Testis (tissue), 3 donors: Measurements from ENCODE around the gene GLIS1. TPM values are rescaled to one million over a fixed set of nuclear protein-coding genes. Genes with fewer than 3 reads are reported as not detected.

Source experiments
- DNase-seq: peaks from one replicate; pipeline ENCODE4 v3.0.0-alpha.2; 2019
- H3K27ac ChIP-seq, 2 donors: fragments of 200-600 bp; sonication (generic); one replicate each; pipeline ENCODE4 v1.5.1; 2019
- H3K27me3 ChIP-seq: fragments of 200-600 bp; sonication (generic); one replicate; pipeline ENCODE4 v1.5.1; 2019
- H3K36me3 ChIP-seq: fragments of 200-600 bp; sonication (generic); one replicate; pipeline ENCODE4 v1.5.1; 2017; ENCODE audit warnings: low read depth; ENCODE audit errors: missing control alignments
- H3K4me1 ChIP-seq: fragments of 200-600 bp; sonication (generic); one replicate; pipeline ENCODE4 v1.5.1; 2019
- H3K4me3 ChIP-seq, 2 donors: fragments of 200-600 bp; sonication (generic); one replicate each; pipeline ENCODE4 v1.5.1; 2017 to 2019
- H3K9me3 ChIP-seq: fragments of 200-600 bp; sonication (generic); one replicate; pipeline ENCODE4 v1.5.1; 2017
- CTCF ChIP-seq, 3 experiments: fragments of 450-650 bp in 2 of 3; fragments of 200-600 bp in 1 of 3; sonication (generic) in 1 of 3; IDR thresholded peaks; one replicate each; pipeline ENCODE4 v1.5.1; 2016 to 2019; ENCODE audit warnings: antibody characterized with exemption in 3 of 3, mild to moderate bottlenecking in 2 of 3, moderate library complexity in 1 of 3
- POLR2A ChIP-seq: fragments of 450-650 bp; IDR thresholded peaks from one replicate; pipeline ENCODE4 v1.6.1; 2017; ENCODE audit warnings: antibody characterized with exemption, mild to moderate bottlenecking, moderate library complexity
- WGBS, 2 donors: methylation state at CpG; one replicate each; pipeline ENCODE4 v1.1.5; 2018; 5-methylcytosine and 5-hydroxymethylcytosine counted together
- intact Hi-C: fragments of 100-400 bp; cut with DNase I; formaldehyde crosslinking; loops from one replicate; pipeline ENCODE4 v1.15.1; 2023; ENCODE audit warnings: low total_unique reads
- polyA plus RNA-seq: library from polyadenylated mRNA; stranded (reverse); fragments of 350-450 nt; fragmentation: Illumina TruSeq; extraction: RNeasy Lipid Tissue Mini Kit (QIAGEN cat#74804); gene quantifications from one replicate; pipeline ENCODE4 v1.2.3, GENCODE V29; 2014; ENCODE audit warnings: low read depth, low replicate concordance; ENCODE audit not compliant: insufficient read depth
- total RNA-seq, 2 donors: library from RNA; depleted of rRNA; stranded (reverse); fragments of >200 nt; gene quantifications; one replicate each; pipeline ENCODE4 v1.2.3, GENCODE V29; 2016

GLIS1 gene
- total and polyA plus RNA-seq, 3 donors from 2014 or later = 2.9 to 6.1 (median 3.8) TPM

- 95 to 96% methylated on average over 24 to 25 of the region's 25 CpGs for WGBS, 2 donors
Measured at GRCh38 chr1:53506355-53507050, 232.5 kb downstream of the GLIS1 start.

DNA sequence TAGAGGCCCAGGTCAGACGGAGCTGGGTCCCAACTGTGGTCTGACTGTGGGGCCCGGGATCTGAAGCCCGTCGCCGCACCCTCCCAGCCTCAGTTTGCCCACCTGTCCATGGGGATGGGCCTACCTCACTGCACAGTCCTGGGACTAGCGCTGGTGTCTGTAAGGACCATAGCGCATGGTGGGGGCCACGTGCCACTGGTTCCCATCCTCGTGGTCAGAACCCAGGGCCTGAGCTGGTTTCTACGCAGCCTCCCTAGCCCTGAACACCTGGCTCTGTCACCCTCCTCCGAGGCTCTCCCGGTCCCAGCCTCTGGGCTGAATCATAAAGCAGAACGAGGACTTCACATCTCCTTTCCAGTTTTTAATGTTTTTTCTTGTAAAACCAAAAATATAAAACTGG lies 233.1 kb downstream of the GLIS1 start:
- H3K27me3 ChIP-seq = no peaks in the 10 kb centered on the region
- H3K9me3 ChIP-seq = no peaks in the 10 kb centered on the region
- DNase-seq = no peak
- 93 to 94% methylated on average over 8 to 13 of the region's 13 CpGs for WGBS, 2 donors
- H3K27ac ChIP-seq = no peak overlapping the region
- no peak overlapping the region for H3K4me3 ChIP-seq
- no peaks in the 10 kb centered on the region for H3K4me1 ChIP-seq
- TF ChIP-seq POLR2A (no peak), CTCF (IDR thresholded peaks at IDR 0.05) (no peak)
- no peaks in the 10 kb centered on the region for H3K36me3 ChIP-seq
- intact Hi-C loops = no loop called here

More at GRCh38 chr1:53506355-53507050, 232.5 kb downstream of the GLIS1 start:
- Histone ChIP-seq H3K4me1 (no peaks in the 10 kb centered on the region), H3K9me3 (no peaks in the 10 kb centered on the region), H3K36me3 (no peaks in the 10 kb centered on the region), H3K27me3 (no peaks in the 10 kb centered on the region), H3K4me3 (no peak overlapping the region), H3K27ac (no peak overlapping the region)
- no peak for TF ChIP-seq POLR2A
- TF ChIP-seq CTCF (IDR thresholded peaks at IDR 0.05) = no peak
- intact Hi-C loops = no loop called here
- DNase-seq = no peak

DNA sequence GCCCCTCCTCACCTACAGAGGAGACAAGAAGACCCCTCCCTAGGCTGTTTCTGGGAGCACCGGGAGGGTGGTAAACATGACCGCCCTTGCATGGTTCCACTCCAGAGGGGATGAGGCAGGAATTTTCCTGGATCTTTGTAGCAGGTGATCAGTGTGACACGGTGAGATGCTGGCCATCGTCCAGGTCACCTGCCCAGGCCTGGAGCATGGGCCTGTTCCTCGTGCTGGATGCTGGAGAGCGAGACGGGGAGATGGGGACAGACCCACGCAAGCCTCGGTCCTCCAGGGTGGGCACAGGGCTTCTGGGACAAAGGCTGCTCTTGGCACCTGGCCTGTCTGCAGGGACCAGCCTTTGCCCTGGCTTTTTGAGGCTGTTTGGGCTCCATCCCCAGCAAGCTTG lies 233.6 kb downstream of the GLIS1 start:
- Histone ChIP-seq H3K27me3 (no peaks in the 10 kb centered on the region), H3K36me3 (no peaks in the 10 kb centered on the region), H3K4me3 (no peak overlapping the region), H3K27ac (no peak overlapping the region), H3K9me3 (no peaks in the 10 kb centered on the region), H3K4me1 (no peaks in the 10 kb centered on the region)
- no peak for DNase-seq
- intact Hi-C loops = no loop called here
- WGBS, 2 donors = 92 to 94% methylated on average over 3 to 9 of the region's 9 CpGs
- TF ChIP-seq CTCF (IDR thresholded peaks at IDR 0.05) = no peak
- no peak for TF ChIP-seq POLR2A

GRCh38 chr1:53504901-53505300 lies 234.1 kb downstream of the GLIS1 start:
- 90 to 100% methylated on average over 1 to 9 of the region's 9 CpGs for WGBS, 2 donors
- Histone ChIP-seq H3K27ac (no peak overlapping the region), H3K9me3 (no peaks in the 10 kb centered on the region), H3K4me1 (no peaks in the 10 kb centered on the region), H3K36me3 (no peaks in the 10 kb centered on the region), H3K4me3 (no peak overlapping the region), H3K27me3 (no peaks in the 10 kb centered on the region)
- TF ChIP-seq CTCF (IDR thresholded peaks at IDR 0.05) (no peak), POLR2A (no peak)
- intact Hi-C loops = no loop called here
- no peak for DNase-seq
